IMR-90 (cell line): ENCODE results near the gene NAPG. TPM values are rescaled to one million over a fixed set of nuclear protein-coding genes. Genes with fewer than 3 reads are reported as not detected.

Source experiments
- ATAC-seq: fragments of 200-7000 bp; cut with Tn5 transposase; 2 replicates; pipeline ENCODE4 v1.9.1; 2020; ENCODE audit warnings: low read depth, mild to moderate bottlenecking, moderate library complexity
- BruUV-seq: library from RNA; stranded (reverse); fragments of 400-500 nt; replicated peaks from 2 replicates; lab custom pipeline; 2021; lab: Mats Ljungman, UMichigan
- CTCF ChIA-PET: fragments of 300-600 bp; formaldehyde crosslinking; extraction: SDS; loops from one replicate; lab custom pipeline; 2021; ENCODE audit warnings: antibody characterized with exemption; lab: Yijun Ruan, JAX
- POLR2A ChIA-PET: fragments of 300-600 bp; sonication (Branson Sonifier 250); formaldehyde crosslinking; loops from one replicate; lab custom pipeline; 2022; ENCODE audit warnings: antibody characterized with exemption; ENCODE audit not compliant: unreplicated experiment; lab: Charles Lee
- DNase-seq: peaks from one replicate; pipeline ENCODE4 v3.0.0; 2013
- H2AFZ ChIP-seq: replicated peaks from 2 replicates; pipeline ENCODE3; 2013; ENCODE audit warnings: low read length, mild to moderate bottlenecking; ENCODE audit not compliant: poor library complexity
- H2AK5ac ChIP-seq: 2 replicates; pipeline ENCODE4 v1.6.1; 2013; ENCODE audit warnings: low read depth, low read length, inconsistent platforms
- H2AK9ac ChIP-seq: replicated peaks from 2 replicates; pipeline ENCODE3; 2013; ENCODE audit warnings: mild to moderate bottlenecking, low read depth, low read length, moderate library complexity; ENCODE audit not compliant: poor library complexity
- H2BK120ac ChIP-seq: 2 replicates; pipeline ENCODE4 v1.6.1; 2013; ENCODE audit warnings: low read depth, low read length, inconsistent platforms
- H2BK15ac ChIP-seq: 3 replicates; pipeline ENCODE4 v1.6.1; 2013; ENCODE audit warnings: low read depth, low read length, inconsistent platforms
- H2BK20ac ChIP-seq: 2 replicates; pipeline ENCODE4 v1.6.1; 2013; ENCODE audit warnings: low read depth, mild to moderate bottlenecking, inconsistent platforms, low read length, moderate library complexity
- H2BK5ac ChIP-seq: 2 replicates; pipeline ENCODE4 v1.6.1; 2013; ENCODE audit warnings: mild to moderate bottlenecking, low read depth, low read length, inconsistent platforms; ENCODE audit not compliant: poor library complexity, severe bottlenecking
- H3K14ac ChIP-seq: replicated peaks from 2 replicates; pipeline ENCODE4 v1.6.1; 2013; ENCODE audit warnings: low read depth, low read length, inconsistent platforms
- H3K18ac ChIP-seq: 2 replicates; pipeline ENCODE4 v1.6.1; 2013; ENCODE audit warnings: low read depth, low read length, control low read depth
- H3K23ac ChIP-seq: 2 replicates; pipeline ENCODE4 v1.6.1; 2013; ENCODE audit warnings: low read depth, low read length, inconsistent platforms
- H3K27ac ChIP-seq: 2 replicates; pipeline ENCODE4 v1.5.1; 2013; ENCODE audit warnings: mild to moderate bottlenecking, control low read depth, low read length; ENCODE audit not compliant: insufficient read depth
- H3K27me3 ChIP-seq: 2 replicates; pipeline ENCODE4 v1.6.1; 2013; ENCODE audit warnings: low read length; ENCODE audit not compliant: control insufficient read depth, insufficient read depth
- H3K36me3 ChIP-seq: 2 replicates; pipeline ENCODE4 v1.6.1; 2013; ENCODE audit warnings: low read length, mixed read lengths; ENCODE audit not compliant: control insufficient read depth, insufficient read depth
- H3K4ac ChIP-seq: 2 replicates; pipeline ENCODE4 v1.6.1; 2013; ENCODE audit warnings: low read depth, low read length, inconsistent platforms
- H3K4me1 ChIP-seq: 2 replicates; pipeline ENCODE4 v1.6.1; 2013; ENCODE audit warnings: low read length, mixed read lengths; ENCODE audit not compliant: control insufficient read depth, insufficient read depth
- H3K4me2 ChIP-seq: 2 replicates; pipeline ENCODE4 v1.6.1; 2013; ENCODE audit warnings: low read depth, mild to moderate bottlenecking, control low read depth, low read length, moderate library complexity
- H3K4me3 ChIP-seq: 2 replicates; pipeline ENCODE4 v1.5.1; 2013; ENCODE audit warnings: low read depth, mild to moderate bottlenecking, control low read depth, low read length, moderate library complexity; ENCODE audit not compliant: insufficient read depth
- H3K56ac ChIP-seq: 2 replicates; pipeline ENCODE4 v1.6.1; 2013; ENCODE audit warnings: low read length, inconsistent platforms; ENCODE audit not compliant: insufficient read depth; ENCODE audit errors: extremely low read depth
- H3K79me1 ChIP-seq, 2 experiments: 2 replicates each; pipeline ENCODE4 v1.6.1; 2013; ENCODE audit warnings: low read length in 2 of 2, inconsistent platforms in 1 of 2, low read depth in 1 of 2
- H3K9ac ChIP-seq: 2 replicates; pipeline ENCODE4 v1.6.1; 2013; ENCODE audit warnings: low read depth, low read length, control low read depth
- H3K9me1 ChIP-seq: 2 replicates; pipeline ENCODE4 v1.6.1; 2013; ENCODE audit warnings: low read length, inconsistent platforms; ENCODE audit not compliant: insufficient read depth
- H3K9me3 ChIP-seq: 2 replicates; pipeline ENCODE4 v1.6.1; 2013; ENCODE audit warnings: low read length; ENCODE audit not compliant: control insufficient read depth, insufficient read depth
- H4K20me1 ChIP-seq: 2 replicates; pipeline ENCODE4 v1.6.1; 2013; ENCODE audit warnings: low read length, inconsistent platforms; ENCODE audit not compliant: insufficient read depth
- H4K5ac ChIP-seq: 2 replicates; pipeline ENCODE4 v1.6.1; 2013; ENCODE audit warnings: mild to moderate bottlenecking, low read depth, low read length, control low read depth
- H4K8ac ChIP-seq, 2 experiments: 2 replicates each; pipeline ENCODE4 v1.6.1; 2013; ENCODE audit warnings: low read depth in 2 of 2, low read length in 2 of 2, control low read depth in 1 of 2, inconsistent platforms in 1 of 2
- H4K91ac ChIP-seq: 2 replicates; pipeline ENCODE4 v1.6.1; 2013; ENCODE audit warnings: low read depth, low read length, inconsistent platforms; ENCODE audit not compliant: insufficient read depth
- BHLHE40 ChIP-seq: fragments of 150-350 bp; IDR thresholded peaks from 2 replicates; pipeline ENCODE4 v1.6.1; 2016; ENCODE audit warnings: mild to moderate bottlenecking, low read depth, low read length
- CEBPB ChIP-seq: IDR thresholded peaks from 2 replicates; pipeline ENCODE4 v1.6.1; 2012; ENCODE audit warnings: low read depth, low read length, improper control_type of control experiment
- CHD1 ChIP-seq: IDR thresholded peaks from 2 replicates; pipeline ENCODE4 v1.6.1; 2012; ENCODE audit warnings: low read depth, low read length, improper control_type of control experiment
- FOS ChIP-seq: fragments of 150-350 bp; IDR thresholded peaks from 2 replicates; pipeline ENCODE4 v1.6.1; 2016; ENCODE audit warnings: low read depth, low read length
- MAFK ChIP-seq: IDR thresholded peaks from 2 replicates; pipeline ENCODE4 v1.6.1; 2012; ENCODE audit warnings: low read depth, low read length, improper control_type of control experiment
- MAZ ChIP-seq: IDR thresholded peaks from 2 replicates; pipeline ENCODE4 v1.6.1; 2012; ENCODE audit warnings: low read depth, mild to moderate bottlenecking, low read length, improper control_type of control experiment, moderate library complexity, borderline replicate concordance
- MXI1 ChIP-seq: IDR thresholded peaks from 2 replicates; pipeline ENCODE4 v1.6.1; 2012; ENCODE audit warnings: low read depth, mild to moderate bottlenecking, low read length, moderate library complexity, borderline replicate concordance
- NFE2L2 ChIP-seq: fragments of 150-350 bp; IDR thresholded peaks from 2 replicates; pipeline ENCODE4 v1.6.1; 2016; ENCODE audit warnings: low read depth, mild to moderate bottlenecking, low read length
- POLR2A ChIP-seq: IDR thresholded peaks from 2 replicates; pipeline ENCODE4 v1.6.1; 2012; ENCODE audit warnings: mild to moderate bottlenecking, low read depth, low read length
- RAD21 ChIP-seq: IDR thresholded peaks from 2 replicates; pipeline ENCODE4 v1.6.1; 2012; ENCODE audit warnings: low read length, improper control_type of control experiment
- RCOR1 ChIP-seq: IDR thresholded peaks from 2 replicates; pipeline ENCODE4 v1.6.1; 2012; ENCODE audit warnings: mild to moderate bottlenecking, low read length, improper control_type of control experiment; ENCODE audit not compliant: insufficient replicate concordance
- RFX5 ChIP-seq: IDR thresholded peaks from 2 replicates; pipeline ENCODE4 v1.8.0; 2012; ENCODE audit warnings: low read depth, mild to moderate bottlenecking, low read length, moderate library complexity
- SMC3 ChIP-seq: fragments of 150-350 bp; IDR thresholded peaks from 2 replicates; pipeline ENCODE4 v1.6.1; 2016; ENCODE audit warnings: low read depth, mild to moderate bottlenecking, antibody characterized with exemption, low read length, moderate library complexity
- USF2 ChIP-seq: fragments of 150-350 bp; IDR thresholded peaks from 2 replicates; pipeline ENCODE4 v1.6.1; 2017; ENCODE audit warnings: mild to moderate bottlenecking, antibody characterized with exemption, low read length, low read depth
- dilution Hi-C: fragments of 300-500 bp; cut with HindIII; formaldehyde crosslinking; loops from one replicate; pipeline ENCODE4 v1.14.3; 2018; ENCODE audit warnings: low sequenced_read_pairs; ENCODE audit not compliant: unreplicated experiment
- in situ Hi-C: fragments of 300-500 bp; cut with MboI; formaldehyde crosslinking; loops from 3 replicates; pipeline ENCODE4 v1.14.3; 2019; ENCODE audit warnings: low sequenced_read_pairs, inconsistent platforms, mixed read lengths
- intact Hi-C: fragments of 100-400 bp; cut with micrococcal nuclease; formaldehyde crosslinking; loops from 2 replicates; pipeline ENCODE4 v1.10.0; 2022
- polyA plus RNA-seq, 3 experiments: library from polyadenylated mRNA; depleted of rRNA; stranded (reverse); fragments of >200 nt; gene quantifications; 2 replicates each; pipeline ENCODE4 v1.2.3, GENCODE V29; 2012; ENCODE audit warnings: low replicate concordance in 1 of 3
- total RNA-seq: library from RNA; depleted of rRNA; stranded (reverse); fragments of >200 nt; gene quantifications from 2 replicates; pipeline ENCODE4 v1.2.3, GENCODE V29; 2012
- TF ChIP-seq, protein P1 (sequence below): conservative IDR thresholded peaks from 2 replicates; pipeline ENCODE4 v1.5.1; 2012; ENCODE audit warnings: mild to moderate bottlenecking, low read depth, low read length, improper control_type of control experiment
- TF ChIP-seq, protein P2 (sequence below): fragments of 150-350 bp; IDR thresholded peaks from 2 replicates; pipeline ENCODE4 v1.6.1; 2016; ENCODE audit warnings: low read depth, mild to moderate bottlenecking, low read length, moderate library complexity, borderline replicate concordance

The NAPG gene
- total and polyA plus RNA-seq, 2 of the 4 experiments (the other 2 are of a cell fraction), result 13.0 to 32.8 TPM

GRCh38 chr18:10497206-10497749, 28.5 kb upstream of the NAPG start:
- CTCF ChIA-PET, result no interaction called here

More at GRCh38 chr18:10497206-10497749, 28.5 kb upstream of the NAPG start:
- Histone ChIP-seq H3K14ac (no peak overlapping the region), H2BK15ac (no peak overlapping the region), H2BK20ac (no peak overlapping the region), H3K9me1 (no peaks in the 10 kb centered on the region), H3K56ac (no peak overlapping the region), H3K9me3 (no peaks in the 10 kb centered on the region), H3K79me1 (no peaks in the 10 kb centered on the region), H2BK5ac (no peak overlapping the region), H3K18ac (no peak overlapping the region), H2AK5ac (no peak overlapping the region), H3K4ac (no peak overlapping the region), H3K27ac (no peak overlapping the region), H3K36me3 (no peaks in the 10 kb centered on the region), H3K4me1 (no peaks in the 10 kb centered on the region), H4K20me1 (no peaks in the 10 kb centered on the region), H3K9ac (no peak overlapping the region), H3K4me3 (no peak overlapping the region), H2BK120ac (no peak overlapping the region), H3K4me2 (no peak overlapping the region), H2AK9ac (no peak overlapping the region), H4K91ac (no peak overlapping the region), H2AFZ (no peak overlapping the region), H3K27me3 (peaks cover 4% of the 10 kb centered on the region), H3K23ac (no peak overlapping the region), H4K8ac (no peak overlapping the region), H4K5ac (no peak overlapping the region)
- no peak for DNase-seq
- dilution Hi-C loops, result no loop called here
- intact Hi-C loops, result no loop called here
- no TSS peak for BruUV-seq
- TF ChIP-seq USF2, result no peak
- no peak for TF ChIP-seq RCOR1
- TF ChIP-seq, protein P1, sequence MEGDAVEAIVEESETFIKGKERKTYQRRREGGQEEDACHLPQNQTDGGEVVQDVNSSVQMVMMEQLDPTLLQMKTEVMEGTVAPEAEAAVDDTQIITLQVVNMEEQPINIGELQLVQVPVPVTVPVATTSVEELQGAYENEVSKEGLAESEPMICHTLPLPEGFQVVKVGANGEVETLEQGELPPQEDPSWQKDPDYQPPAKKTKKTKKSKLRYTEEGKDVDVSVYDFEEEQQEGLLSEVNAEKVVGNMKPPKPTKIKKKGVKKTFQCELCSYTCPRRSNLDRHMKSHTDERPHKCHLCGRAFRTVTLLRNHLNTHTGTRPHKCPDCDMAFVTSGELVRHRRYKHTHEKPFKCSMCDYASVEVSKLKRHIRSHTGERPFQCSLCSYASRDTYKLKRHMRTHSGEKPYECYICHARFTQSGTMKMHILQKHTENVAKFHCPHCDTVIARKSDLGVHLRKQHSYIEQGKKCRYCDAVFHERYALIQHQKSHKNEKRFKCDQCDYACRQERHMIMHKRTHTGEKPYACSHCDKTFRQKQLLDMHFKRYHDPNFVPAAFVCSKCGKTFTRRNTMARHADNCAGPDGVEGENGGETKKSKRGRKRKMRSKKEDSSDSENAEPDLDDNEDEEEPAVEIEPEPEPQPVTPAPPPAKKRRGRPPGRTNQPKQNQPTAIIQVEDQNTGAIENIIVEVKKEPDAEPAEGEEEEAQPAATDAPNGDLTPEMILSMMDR, result no peak
- TF ChIP-seq MAZ, result no peak
- TF ChIP-seq MXI1, result no peak
- no peak for TF ChIP-seq SMC3
- TF ChIP-seq CEBPB, result no peak
- TF ChIP-seq CHD1, result no peak
- TF ChIP-seq RAD21, result no peak
- TF ChIP-seq, protein P2, sequence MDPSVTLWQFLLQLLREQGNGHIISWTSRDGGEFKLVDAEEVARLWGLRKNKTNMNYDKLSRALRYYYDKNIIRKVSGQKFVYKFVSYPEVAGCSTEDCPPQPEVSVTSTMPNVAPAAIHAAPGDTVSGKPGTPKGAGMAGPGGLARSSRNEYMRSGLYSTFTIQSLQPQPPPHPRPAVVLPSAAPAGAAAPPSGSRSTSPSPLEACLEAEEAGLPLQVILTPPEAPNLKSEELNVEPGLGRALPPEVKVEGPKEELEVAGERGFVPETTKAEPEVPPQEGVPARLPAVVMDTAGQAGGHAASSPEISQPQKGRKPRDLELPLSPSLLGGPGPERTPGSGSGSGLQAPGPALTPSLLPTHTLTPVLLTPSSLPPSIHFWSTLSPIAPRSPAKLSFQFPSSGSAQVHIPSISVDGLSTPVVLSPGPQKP, result no peak
- TF ChIP-seq FOS, result no peak
- TF ChIP-seq POLR2A, result no peak
- TF ChIP-seq RFX5, result no peak
- TF ChIP-seq BHLHE40, result no peak
- no peak for TF ChIP-seq MAFK
- TF ChIP-seq NFE2L2, result no peak
- POLR2A ChIA-PET, result no interaction called here
- no peak for ATAC-seq
- in situ Hi-C loops, result no loop called here
